Globus pallidus (tissue), 1 donor: Measurements from ENCODE around the gene SLC16A6.
"Not testable (repeated sequence)": the region's sequence is repeated elsewhere in the genome, so short reads cannot be mapped to it uniquely, and the experiment has no call there.

ENCODE experiments used
- DNase-seq: peaks from one replicate; pipeline ENCODE4 v3.0.0-alpha.2; 2015; ENCODE audit warnings: low spot score

Gene SLC16A6

GRCh38 chr17:68314916-68315535, 24.1 kb upstream of the SLC16A6 start:
- no peak for DNase-seq

- DNase-seq = no peak
Observed at GRCh38 chr17:68310152-68310551, 19.2 kb upstream of the SLC16A6 start.

- not testable (repeated sequence) for DNase-seq
Observed at GRCh38 chr17:68309066-68309670, 18.2 kb upstream of the SLC16A6 start.

GRCh38 chr17:68308486-68308885, 17.6 kb upstream of the SLC16A6 start:
- not testable (repeated sequence) for DNase-seq

DNA sequence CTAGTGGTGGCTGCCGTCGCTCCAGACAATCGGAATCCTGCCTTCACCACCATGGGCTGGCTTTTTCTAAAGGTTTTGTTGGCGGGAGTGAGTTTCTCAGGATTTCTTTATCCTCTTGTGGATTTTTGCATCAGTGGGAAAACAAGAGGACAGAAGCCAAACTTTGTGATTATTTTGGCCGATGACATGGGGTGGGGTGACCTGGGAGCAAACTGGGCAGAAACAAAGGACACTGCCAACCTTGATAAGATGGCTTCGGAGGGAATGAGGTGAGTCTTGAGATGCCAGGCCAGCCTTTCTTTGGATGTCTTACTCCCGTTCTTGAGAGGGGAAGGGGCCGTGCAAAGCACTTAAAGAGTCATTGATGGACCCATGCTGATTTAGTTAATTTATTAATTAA, 16.5 kb upstream of the SLC16A6 start:
- DNase-seq = no peak

DNA sequence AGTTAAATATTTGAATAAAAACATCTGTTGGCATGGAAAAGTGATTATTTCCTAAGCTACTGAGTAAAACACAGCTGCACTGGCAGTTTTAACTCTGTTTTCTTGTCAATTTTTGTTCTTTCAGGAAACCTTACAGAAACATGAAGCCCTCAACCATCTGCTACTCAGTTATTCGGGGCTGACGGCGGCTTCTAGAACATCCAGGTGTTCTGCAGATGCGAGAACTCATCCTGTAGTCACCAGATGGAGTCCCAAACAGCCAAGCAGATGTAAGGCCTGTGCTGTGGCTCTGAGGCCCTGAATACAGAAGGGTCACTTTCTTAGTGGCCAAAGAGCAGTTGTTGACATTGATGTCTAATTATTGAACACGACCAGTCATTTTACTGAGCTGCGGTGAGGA, 15.9 kb upstream of the SLC16A6 start:
- no peak for DNase-seq

- DNase-seq = no peak
Observed at GRCh38 chr17:68305142-68305541, 14.2 kb upstream of the SLC16A6 start.

DNA sequence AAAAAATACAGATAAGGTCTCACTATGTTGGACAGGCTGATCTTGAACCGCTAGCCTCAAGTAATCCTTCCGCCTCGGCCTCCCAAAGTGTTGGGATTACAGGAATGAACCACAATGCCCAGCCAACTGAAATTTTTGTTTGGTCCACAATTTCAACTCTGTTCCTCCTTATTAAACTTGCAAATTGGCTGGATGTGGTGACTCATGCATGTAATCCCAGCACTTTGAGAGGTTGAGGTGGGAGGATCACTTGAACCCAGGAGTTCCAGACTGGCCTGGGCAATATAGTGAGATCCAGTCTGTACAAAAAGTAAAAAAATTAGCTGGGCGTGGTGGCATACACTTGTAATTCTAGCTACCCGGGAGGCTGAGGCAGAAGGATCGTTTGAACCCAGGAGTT, 13.8 kb upstream of the SLC16A6 start:
- no peak for DNase-seq

- no peak for DNase-seq
Observed at GRCh38 chr17:68302666-68303065, 11.7 kb upstream of the SLC16A6 start.

GRCh38 chr17:68302066-68302564, 11.2 kb upstream of the SLC16A6 start:
- DNase-seq = no peak

- no peak for DNase-seq
Observed at GRCh38 chr17:68301438-68301959, 10.6 kb upstream of the SLC16A6 start.

GRCh38 chr17:68299817-68300216, 8.9 kb upstream of the SLC16A6 start:
- DNase-seq = no peak

- no peak for DNase-seq
Observed at GRCh38 chr17:68298601-68299000, 7.7 kb upstream of the SLC16A6 start.

DNA sequence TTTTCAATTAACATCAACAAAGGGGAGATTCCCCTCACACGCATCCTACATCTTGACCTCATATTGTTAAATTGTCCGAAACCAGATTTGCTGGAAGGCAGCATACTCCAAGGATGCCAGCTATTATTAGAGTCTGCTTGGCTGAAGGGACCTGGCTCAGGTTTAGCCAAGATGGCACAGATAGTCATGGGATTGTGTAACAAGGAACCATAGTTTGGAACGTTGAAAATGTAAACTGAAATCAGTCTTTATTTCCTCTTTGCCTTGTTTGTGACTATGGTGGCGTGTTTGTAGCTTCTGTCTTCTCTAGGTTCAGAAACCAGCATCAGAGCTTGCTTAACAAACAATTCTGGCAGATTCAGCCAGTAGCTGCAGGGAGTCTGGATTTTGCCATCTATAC, 6.3 kb upstream of the SLC16A6 start:
- no peak for DNase-seq

- no peak for DNase-seq
Observed at GRCh38 chr17:68296217-68297191, 5.6 kb upstream of the SLC16A6 start.

DNA sequence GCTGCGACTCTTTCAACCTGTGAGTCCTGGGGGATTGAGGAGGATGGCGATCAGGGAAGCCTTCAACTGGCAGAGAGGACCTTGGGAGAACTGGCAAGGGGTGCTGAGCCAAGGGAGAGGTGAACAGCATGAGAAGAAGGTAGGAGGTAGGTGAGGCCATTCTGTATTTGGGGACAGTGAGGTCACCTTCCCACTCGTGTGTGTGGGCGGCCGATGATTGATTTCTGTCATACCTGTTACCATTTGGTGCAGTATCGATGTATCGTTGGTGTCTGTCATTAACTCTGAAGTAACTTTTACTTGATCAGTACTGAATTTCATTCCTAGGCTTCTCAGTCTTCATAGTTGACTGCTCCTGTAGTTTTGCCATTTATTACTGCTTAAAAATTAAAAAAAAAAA, 4.2 kb upstream of the SLC16A6 start:
- DNase-seq = no peak

DNA sequence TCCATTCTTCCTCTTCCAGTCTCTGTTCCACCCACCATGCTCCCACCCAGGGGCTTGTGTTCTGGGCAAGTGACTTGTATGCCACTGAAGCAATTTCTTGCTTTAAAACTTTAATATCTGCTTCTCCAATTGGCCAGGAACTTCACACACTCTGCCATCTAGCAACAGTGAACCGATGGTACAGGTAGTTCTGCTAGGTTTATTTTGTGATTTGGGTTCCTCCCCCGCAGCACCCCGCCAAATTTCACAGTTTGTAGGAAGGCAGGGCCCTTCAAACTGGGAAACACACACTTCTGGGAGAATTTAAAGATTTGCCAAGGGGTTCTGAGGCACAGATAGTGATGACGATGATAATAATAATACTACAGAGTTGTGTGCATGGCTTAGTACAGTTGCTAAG, 3.7 kb upstream of the SLC16A6 start:
- DNase-seq = no peak

- DNase-seq = no peak
Observed at GRCh38 chr17:68294196-68294555, 3.2 kb upstream of the SLC16A6 start.

- DNase-seq = no peak
Observed at GRCh38 chr17:68293490-68294195, 2.7 kb upstream of the SLC16A6 start.

- DNase-seq = no peak
Observed at GRCh38 chr17:68292689-68293040, 1.7 kb upstream of the SLC16A6 start.

GRCh38 chr17:68291836-68292688, 1.1 kb upstream of the SLC16A6 start:
- DNase-seq = no peak
